Measurements from ENCODE around the gene TMEM220.

The TMEM220 gene

GRCh38 chr17:10664571-10664970 lies 65.3 kb downstream of the TMEM220 start:
- no peak for DNase-seq (ENCODE audit: low read depth in 2 of 2)

Measured in stimulated activated CD8-positive, alpha-beta memory T cell treated with anti-CD3 and anti-CD28 coated beads, Interleukin-7, amount 100 ng/mL, for 1 hour (primary cell).